NCI-H146 treated with DMSO at 0.1 percent for 48 hours (cell line): Measurements from ENCODE around the gene SIGLEC8.
"Not testable (repeated sequence)": the region's sequence is repeated elsewhere in the genome, so short reads cannot be mapped to it uniquely, and the experiment has no call there.

Source experiments
- DNase-seq: peaks from one replicate; lab custom pipeline; 2025; ENCODE audit not compliant: unreplicated experiment; lab: John Stamatoyannopoulos, UW

The SIGLEC8 gene

DNA sequence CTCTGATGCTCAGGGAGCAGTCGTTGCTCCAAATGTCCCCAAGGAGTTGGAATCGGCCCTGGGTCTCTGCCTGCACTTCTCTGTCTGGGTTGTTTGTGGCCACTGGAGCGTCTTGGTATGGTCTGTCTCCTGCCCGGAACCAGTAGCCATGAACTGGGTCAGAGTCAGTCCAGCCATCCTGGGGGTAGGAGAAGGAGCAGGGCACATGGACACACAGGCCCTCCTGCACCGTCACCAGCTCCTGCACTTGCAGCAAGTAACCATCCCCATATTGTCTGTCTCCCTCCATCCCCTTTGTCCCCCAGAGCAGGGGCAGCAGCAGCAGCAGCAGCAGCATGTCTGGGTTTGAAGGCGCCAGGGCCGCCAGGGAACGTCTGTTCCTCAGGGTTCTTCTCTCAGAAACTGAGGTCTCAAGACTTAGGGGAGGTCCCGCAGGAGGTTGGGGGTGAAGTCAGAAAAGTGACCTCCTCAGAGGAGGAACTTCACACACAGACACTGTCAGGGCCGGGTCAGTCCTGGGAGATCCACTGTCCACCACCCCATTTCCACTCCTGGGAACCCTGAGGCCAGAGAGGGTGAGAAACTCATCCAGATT is at the start of gene SIGLEC8:
TSS of gene SIGLEC8 (minus strand) at position 404 of the 595 bp plus-strand sequence. CDS start at position 337, 67 bp downstream.
- DNase-seq: no peak

DNA sequence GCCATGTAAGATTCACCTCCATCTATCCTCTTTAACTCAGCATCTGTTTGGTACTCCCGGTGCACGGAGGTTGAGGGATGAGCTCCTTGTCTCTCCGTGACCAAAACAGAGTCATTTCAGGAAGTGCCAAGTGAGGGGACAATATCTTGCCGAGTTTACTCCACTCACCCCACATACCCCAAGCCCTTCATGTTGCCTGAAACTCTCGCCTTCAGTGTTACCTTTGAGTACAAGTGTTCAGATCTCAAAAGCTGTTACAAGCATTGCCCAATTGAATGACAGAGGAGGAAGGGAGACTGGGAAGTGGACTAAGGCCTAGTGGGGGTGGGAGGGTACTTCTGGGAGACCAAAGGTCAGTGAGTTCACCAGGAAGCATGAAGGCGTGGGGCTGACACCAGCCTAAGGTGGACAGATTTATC is 49.4 kb upstream of the SIGLEC8 start:
- no peak for DNase-seq

GRCh38 chr19:51507192-51507591 is 48.9 kb upstream of the SIGLEC8 start:
- DNase-seq: no peak

DNA sequence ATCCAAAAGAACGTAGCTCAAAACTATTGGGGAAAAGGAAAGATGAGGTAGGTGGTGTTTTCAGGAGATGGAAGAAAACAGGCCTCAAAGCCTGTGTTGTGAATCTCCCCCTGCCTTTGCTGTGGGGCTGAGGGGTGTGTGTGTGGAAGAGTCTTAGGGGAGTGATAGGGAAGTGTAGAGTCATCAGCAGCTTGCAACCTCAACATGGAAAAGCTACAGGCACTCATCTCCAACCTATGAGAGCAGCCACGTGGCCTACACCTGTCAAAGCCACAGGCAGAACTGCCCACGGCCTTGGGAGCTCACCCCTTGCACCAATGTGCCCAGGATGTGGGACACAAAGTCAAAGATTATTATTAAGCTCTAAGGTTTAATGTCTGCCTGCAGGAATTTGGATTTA is 47.6 kb upstream of the SIGLEC8 start:
- no peak for DNase-seq

DNA sequence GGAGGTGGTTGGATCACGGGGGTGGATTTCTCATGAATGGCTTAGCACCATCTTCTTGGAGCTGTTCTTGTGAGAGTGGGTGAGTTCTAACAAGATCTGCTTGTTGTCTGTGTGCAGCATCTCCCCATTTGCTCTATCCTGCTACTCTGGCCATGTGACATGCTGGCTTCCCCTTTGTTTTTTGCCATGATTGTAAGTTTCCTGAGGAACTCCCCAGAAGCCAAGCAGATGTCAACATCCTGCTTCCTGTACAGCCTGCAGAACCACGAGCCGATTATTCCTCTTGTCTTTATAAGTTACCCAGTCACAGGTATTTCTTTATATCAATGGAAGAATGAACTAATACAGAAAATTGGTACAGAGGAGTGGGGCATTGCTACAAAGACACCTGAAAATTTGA is 45.6 kb upstream of the SIGLEC8 start:
- no peak for DNase-seq

GRCh38 chr19:51503286-51503817 is 45.1 kb upstream of the SIGLEC8 start:
- no peak for DNase-seq

DNA sequence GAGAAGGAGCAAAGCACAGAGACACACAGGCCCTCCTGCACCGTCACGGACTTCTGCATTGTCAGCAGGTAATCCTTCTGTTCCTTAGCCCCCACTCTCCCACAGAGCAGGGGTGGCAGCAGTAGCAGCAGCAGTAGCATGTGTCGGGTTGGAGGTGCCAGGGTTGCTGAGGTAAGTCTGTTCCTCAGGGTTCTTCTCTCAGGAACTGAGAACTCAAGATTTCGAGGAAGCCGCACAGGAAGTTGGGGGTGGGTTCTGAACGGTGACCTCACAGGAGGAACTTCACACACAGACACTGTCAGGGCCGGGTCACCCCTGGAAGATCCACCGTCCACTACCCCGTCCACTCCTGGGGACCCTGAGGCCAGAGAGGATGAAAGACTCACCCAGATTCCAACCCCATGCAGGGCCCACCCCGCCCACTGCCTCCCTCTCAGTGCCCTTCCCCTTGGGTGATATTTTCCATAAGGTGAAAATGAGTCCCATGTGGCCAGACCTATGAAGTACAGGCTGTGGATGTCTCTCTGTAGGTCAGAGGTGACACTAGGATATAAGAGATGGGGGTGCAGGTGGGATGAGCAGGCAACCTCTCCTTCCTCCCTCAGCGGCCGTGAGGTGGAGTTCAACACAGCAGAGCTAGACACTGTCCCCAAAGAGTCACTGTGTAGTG is 43.5 kb upstream of the SIGLEC8 start, which contains the start of gene SIGLEC12:
TSS of gene SIGLEC12 (minus strand) at position 207 of the 670 bp plus-strand sequence. CDS start at position 140, 67 bp downstream.
- no peak for DNase-seq

GRCh38 chr19:51500931-51501330 is 42.7 kb upstream of the SIGLEC8 start:
- not testable (repeated sequence) for DNase-seq

GRCh38 chr19:51497666-51498065 is 39.4 kb upstream of the SIGLEC8 start:
- no peak for DNase-seq

DNA sequence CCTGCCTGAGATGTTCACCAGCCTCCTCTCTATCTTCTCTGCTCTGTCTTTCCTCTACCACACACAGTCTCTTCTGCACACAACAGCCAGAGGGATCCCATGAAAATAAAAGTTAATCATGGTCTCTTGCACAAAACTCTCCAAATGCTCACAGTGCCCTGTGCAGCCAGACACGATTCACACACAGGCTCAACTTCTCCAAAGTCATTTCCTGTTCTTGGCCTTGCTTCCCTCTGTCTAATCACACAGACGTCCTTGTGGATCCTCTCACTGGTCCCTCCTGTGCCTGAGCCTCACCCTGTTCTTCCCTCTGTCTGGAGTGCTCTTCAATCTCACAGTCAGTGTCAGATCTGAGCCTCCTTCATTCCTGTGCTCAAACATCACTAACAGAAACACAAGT is 35.5 kb upstream of the SIGLEC8 start:
- DNase-seq: no peak

DNA sequence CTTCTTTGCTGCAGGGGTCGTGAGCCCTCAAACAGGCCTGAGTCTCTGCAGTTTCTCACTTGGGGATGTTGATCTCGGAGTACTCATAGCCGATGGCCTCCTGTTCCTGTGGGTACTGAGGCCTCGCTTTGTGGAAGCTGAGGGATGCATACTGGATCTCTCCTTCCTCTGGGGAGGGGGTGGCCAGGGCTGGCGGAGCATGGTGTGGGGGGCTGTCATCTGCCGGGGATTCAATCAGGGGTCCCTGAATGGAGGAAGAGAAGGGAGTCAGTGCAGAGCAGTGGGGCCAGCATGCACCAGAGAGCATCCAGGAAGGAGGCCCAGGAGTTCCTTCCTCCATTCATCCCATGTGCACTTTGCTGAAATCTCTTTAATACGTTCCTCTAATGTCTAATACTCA is 33.3 kb upstream of the SIGLEC8 start:
- no peak for DNase-seq

DNA sequence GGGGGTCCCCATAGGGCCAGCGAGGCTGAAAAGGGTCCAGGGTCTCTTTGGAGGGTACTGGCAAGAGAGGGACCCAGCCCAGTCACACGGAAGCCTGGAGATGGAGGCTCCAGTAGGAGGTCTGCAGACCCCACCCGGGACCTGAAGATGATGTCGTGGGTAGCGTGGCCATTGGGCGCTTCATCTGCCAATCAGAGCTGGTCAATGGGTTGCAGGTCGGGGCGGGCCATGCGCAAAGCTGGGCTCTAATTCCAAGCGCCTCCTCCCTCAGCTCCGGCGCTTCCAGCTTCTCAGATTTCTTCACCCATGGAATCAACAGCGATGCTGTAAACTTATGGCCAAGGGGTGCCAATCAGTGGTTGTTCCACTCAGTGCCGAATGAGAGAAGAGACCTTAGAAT is 32.4 kb upstream of the SIGLEC8 start:
- no peak for DNase-seq

GRCh38 chr19:51489113-51489512 is 30.9 kb upstream of the SIGLEC8 start:
- DNase-seq: no peak

GRCh38 chr19:51488491-51488890 is 30.2 kb upstream of the SIGLEC8 start:
- no peak for DNase-seq

GRCh38 chr19:51485960-51486660 is 27.9 kb upstream of the SIGLEC8 start:
- DNase-seq: no peak

DNA sequence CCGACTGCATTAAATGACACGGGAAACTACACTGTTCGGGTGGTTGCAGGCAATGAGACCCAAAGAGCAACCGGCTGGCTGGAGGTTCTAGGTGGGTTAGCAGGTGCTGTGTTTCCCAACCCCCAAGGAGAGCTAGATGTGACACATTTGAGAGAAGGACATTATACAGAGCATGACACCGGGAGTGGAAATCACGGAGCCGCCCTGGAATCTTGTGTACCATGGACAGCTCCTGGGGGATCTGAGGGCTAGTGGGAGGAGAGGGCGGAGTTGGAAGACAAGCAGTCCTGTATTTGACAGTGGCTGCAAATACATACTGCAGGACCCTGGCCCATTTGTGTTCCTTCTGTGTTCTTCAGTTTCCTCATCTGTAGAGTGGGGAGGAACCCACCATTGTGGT is 22.3 kb upstream of the SIGLEC8 start:
- DNase-seq: no peak

DNA sequence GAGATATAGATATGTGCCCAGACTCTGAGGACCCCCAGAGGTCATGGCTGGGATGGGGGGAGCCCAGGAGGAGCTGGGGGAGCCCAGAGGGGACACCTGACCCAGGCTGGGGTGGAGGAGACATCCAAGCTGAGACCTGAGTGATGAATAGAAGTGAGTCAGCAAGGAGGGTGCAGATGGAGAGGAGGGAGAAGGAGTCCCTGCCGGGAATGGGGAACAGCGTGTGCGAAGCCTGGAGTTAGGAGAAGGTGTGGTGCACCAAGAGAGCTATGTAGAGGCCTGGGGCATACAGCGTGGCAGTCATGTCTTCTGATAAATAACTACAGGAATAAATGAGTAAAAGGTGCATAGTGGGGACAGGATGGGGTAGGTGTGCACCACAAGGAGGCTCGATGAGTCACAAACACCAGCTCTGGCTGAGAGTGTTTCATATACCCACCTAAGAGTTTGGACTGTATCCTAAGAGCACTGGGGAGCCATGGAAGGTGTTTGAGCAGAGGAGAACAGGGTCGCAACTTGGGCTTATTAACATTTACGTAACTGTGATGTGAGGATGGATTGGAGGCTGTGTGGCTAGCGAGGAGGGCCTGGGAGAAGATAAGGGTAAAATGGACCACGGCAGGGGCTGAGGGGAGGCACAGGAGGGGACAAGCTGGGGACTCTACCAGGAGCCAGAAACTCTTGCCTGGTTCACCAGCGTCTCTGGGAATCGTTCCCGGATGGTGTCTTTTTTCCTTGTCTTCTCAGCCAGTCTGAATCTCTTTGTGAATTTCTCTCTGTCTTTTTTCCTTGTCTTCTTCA is 21.5 kb upstream of the SIGLEC8 start:
- no peak for DNase-seq

DNA sequence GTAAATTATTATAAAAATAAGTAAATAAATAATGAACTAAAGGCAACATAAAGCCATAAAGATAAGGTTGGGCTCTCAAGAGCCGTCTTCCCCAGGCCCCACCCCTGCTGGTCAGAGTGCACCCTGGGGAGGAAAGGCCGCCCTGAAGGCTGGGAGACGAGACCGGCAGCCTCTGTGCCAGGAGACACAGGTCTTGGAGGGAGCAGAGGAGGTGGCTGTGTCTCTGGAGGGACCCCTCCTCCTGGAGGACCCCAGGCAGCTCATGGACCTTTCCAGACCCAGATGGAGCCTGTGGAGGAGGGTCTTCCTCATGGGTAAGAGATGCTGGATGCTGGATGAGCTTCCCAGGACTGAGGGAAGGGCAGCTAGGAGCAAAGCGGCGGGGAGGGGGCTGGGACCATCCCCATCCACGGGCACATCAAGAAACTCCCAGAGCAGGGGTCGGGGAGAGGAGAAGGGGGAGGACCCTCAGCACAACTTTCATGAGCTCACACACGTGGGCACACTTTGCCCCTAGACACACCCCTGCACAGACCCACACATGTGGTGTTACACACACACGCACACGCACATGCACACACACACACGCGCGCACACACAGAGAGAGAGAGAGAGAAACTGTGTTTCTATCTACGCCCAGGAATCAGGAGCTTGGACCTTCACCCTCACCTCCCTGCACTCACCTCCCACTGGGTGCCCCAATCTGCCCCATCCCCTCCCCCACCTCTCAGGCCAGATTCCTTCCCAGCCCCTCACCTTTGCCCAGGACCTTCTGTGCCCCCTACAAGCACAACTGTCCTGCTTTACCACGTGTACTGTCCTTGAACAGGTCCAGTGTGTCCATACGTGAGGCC is 20.4 kb upstream of the SIGLEC8 start, which contains the start of gene CEACAM18:
TSS of gene CEACAM18 (plus strand) at position 159 of the 854 bp plus-strand sequence.
- no peak for DNase-seq

- DNase-seq: no peak
Observed at GRCh38 chr19:51477344-51477743, 19.1 kb upstream of the SIGLEC8 start.

DNA sequence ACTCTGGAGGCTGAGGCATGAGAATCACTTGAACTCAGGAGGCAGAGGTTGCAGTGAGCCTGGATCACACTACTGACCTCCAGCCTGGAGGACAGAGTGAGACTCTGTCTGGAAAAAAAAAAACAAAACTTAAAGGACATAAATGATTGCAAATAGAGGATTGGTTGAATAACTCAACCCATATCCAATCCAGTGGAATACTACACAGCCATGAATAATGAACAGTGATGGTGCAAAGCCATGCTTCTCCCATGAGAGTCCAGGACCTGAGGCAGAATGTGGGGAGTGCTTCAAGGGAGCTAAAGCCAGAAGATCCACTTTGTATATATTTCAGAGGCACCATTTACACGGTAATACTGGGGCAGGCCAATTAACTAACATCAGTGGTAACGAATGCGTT is 17.9 kb upstream of the SIGLEC8 start:
- DNase-seq: no peak
